ENCODE data around the gene CHRNA5. TPM values are rescaled to one million over a fixed set of nuclear protein-coding genes. Genes with fewer than 3 reads are reported as not detected.
A peak's percentile ranks its signal among the peaks of the same experiment; 100 is the strongest.

The CHRNA5 gene
- total and polyA plus RNA-seq, 7 experiments from 2014 or later: 0.10 to 3.4 (median 0.62) TPM; not detected in 2

GRCh38 chr15:78616506-78616905 lies 51.2 kb downstream of the CHRNA5 start:
- H3K4me3 ChIP-seq (ENCODE audit: low read length): no peak overlapping the region
- no peaks in the 10 kb centered on the region for H3K9me3 ChIP-seq (ENCODE audit: control insufficient read depth in 2 of 3, low read length in 3 of 3)
- H3K36me3 Mint-ChIP-seq: no peaks in the 10 kb centered on the region
- H3K4me1 Mint-ChIP-seq: peaks cover 4 to 14% (median 6%) of the 10 kb centered on the region in 7 donors
- H3K27me3 Mint-ChIP-seq: peaks cover 19 to 33% (median 25%) of the 10 kb centered on the region in 5 donors
- CTCF ChIA-PET: no interaction called here
- peaks cover 0 to 4% (median 0%) of the 10 kb centered on the region in 11 donors for H3K9me3 Mint-ChIP-seq
- intact Hi-C loops (cut with micrococcal nuclease): no loop called here
- H3K27ac ChIP-seq (ENCODE audit: low read depth, low read length): no peak overlapping the region
- POLR2A ChIA-PET: no interaction called here
- H3K27me3 ChIP-seq (ENCODE audit: control insufficient read depth in 2 of 2, insufficient read depth in 2 of 2, low read length in 2 of 2): peaks cover 0 to 8% of the 10 kb centered on the region in 2 donors
- no peak overlapping the region for H3K4me3 Mint-ChIP-seq
- no peak overlapping the region for H3K27ac Mint-ChIP-seq
- no peaks in the 10 kb centered on the region for H3K4me1 ChIP-seq (ENCODE audit: control insufficient read depth in 2 of 2, insufficient read depth in 2 of 2, low read length in 2 of 2)
- H3K36me3 ChIP-seq (ENCODE audit: control insufficient read depth in 2 of 3, insufficient read depth in 3 of 3, low read length in 3 of 3): no peaks in the 10 kb centered on the region
- no peak for ATAC-seq
- no peak for DNase-seq

- peaks cover 0 to 8% of the 10 kb centered on the region in 2 donors for H3K27me3 ChIP-seq (ENCODE audit: control insufficient read depth in 2 of 2, insufficient read depth in 2 of 2, low read length in 2 of 2)
- no peak overlapping the region for H3K4me3 ChIP-seq (ENCODE audit: low read length)
- H3K4me1 ChIP-seq (ENCODE audit: control insufficient read depth in 2 of 2, insufficient read depth in 2 of 2, low read length in 2 of 2): no peaks in the 10 kb centered on the region
- Mint-ChIP-seq H3K4me3 (no peak overlapping the region), H3K27me3 (peaks cover 25 to 39% (median 30%) of the 10 kb centered on the region in 5 donors), H3K27ac (peak overlapping the region in 1 of 9 donors; percentile 29), H3K9me3 (peaks cover 0 to 4% (median 0%) of the 10 kb centered on the region in 11 donors), H3K4me1 (peaks cover 5 to 19% (median 10%) of the 10 kb centered on the region in 7 donors), H3K36me3 (no peaks in the 10 kb centered on the region)
- no peaks in the 10 kb centered on the region for H3K36me3 ChIP-seq (ENCODE audit: control insufficient read depth in 2 of 3, insufficient read depth in 3 of 3, low read length in 3 of 3)
- ATAC-seq (no peak), DNase-seq (no peak)
- intact Hi-C loops (cut with micrococcal nuclease): no loop called here
- no peaks in the 10 kb centered on the region for H3K9me3 ChIP-seq (ENCODE audit: control insufficient read depth in 2 of 3, low read length in 3 of 3)
- CTCF ChIA-PET: no interaction called here
- POLR2A ChIA-PET: no interaction called here
- H3K27ac ChIP-seq (ENCODE audit: low read depth, low read length): no peak overlapping the region
Measured at GRCh38 chr15:78617076-78617475, 51.8 kb downstream of the CHRNA5 start.

- no peaks in the 10 kb centered on the region for H3K36me3 ChIP-seq (ENCODE audit: control insufficient read depth in 2 of 3, insufficient read depth in 3 of 3, low read length in 3 of 3)
- POLR2A ChIA-PET: no interaction called here
- H3K4me3 Mint-ChIP-seq: no peak overlapping the region
- H3K9me3 Mint-ChIP-seq: peaks cover 0 to 4% (median 0%) of the 10 kb centered on the region in 11 donors
- no peak overlapping the region for H3K4me3 ChIP-seq (ENCODE audit: low read length)
- H3K27me3 Mint-ChIP-seq: peaks cover 29 to 43% (median 35%) of the 10 kb centered on the region in 5 donors
- ATAC-seq (no peak), DNase-seq (no peak)
- H3K4me1 Mint-ChIP-seq: peaks cover 5 to 21% (median 10%) of the 10 kb centered on the region in 7 donors
- H3K36me3 Mint-ChIP-seq: no peaks in the 10 kb centered on the region
- no peaks in the 10 kb centered on the region for H3K9me3 ChIP-seq (ENCODE audit: control insufficient read depth in 2 of 3, low read length in 3 of 3)
- peaks cover 0 to 8% of the 10 kb centered on the region in 2 donors for H3K27me3 ChIP-seq (ENCODE audit: control insufficient read depth in 2 of 2, insufficient read depth in 2 of 2, low read length in 2 of 2)
- H3K4me1 ChIP-seq (ENCODE audit: control insufficient read depth in 2 of 2, insufficient read depth in 2 of 2, low read length in 2 of 2): no peaks in the 10 kb centered on the region
- CTCF ChIA-PET: no interaction called here
- intact Hi-C loops (cut with micrococcal nuclease): no loop called here
- no peak overlapping the region for H3K27ac Mint-ChIP-seq
- H3K27ac ChIP-seq (ENCODE audit: low read depth, low read length): no peak overlapping the region
Measured at GRCh38 chr15:78617516-78617915, 52.2 kb downstream of the CHRNA5 start.

- CTCF ChIA-PET: no interaction called here
Measured at GRCh38 chr15:78618064-78618463, 52.7 kb downstream of the CHRNA5 start.

GRCh38 chr15:78618490-78618934 lies 53.2 kb downstream of the CHRNA5 start:
- H3K9me3 Mint-ChIP-seq: peaks cover 0 to 4% (median 0%) of the 10 kb centered on the region in 11 donors
- H3K27ac Mint-ChIP-seq: no peak overlapping the region
- no peaks in the 10 kb centered on the region for H3K36me3 Mint-ChIP-seq
- no peak overlapping the region for H3K4me3 ChIP-seq (ENCODE audit: low read length)
- H3K4me1 ChIP-seq (ENCODE audit: control insufficient read depth in 2 of 2, insufficient read depth in 2 of 2, low read length in 2 of 2): no peaks in the 10 kb centered on the region
- ChIA-PET CTCF (interaction anchor here (1.0 to 1.1 kb wide), 2 partner anchors 11 to 96 kb away, joined by 3 read pairs; no protein-coding TSS in a partner anchor), POLR2A (no interaction called here)
- H3K27me3 ChIP-seq (ENCODE audit: control insufficient read depth in 2 of 2, insufficient read depth in 2 of 2, low read length in 2 of 2): peaks cover 0 to 8% of the 10 kb centered on the region in 2 donors
- no peaks in the 10 kb centered on the region for H3K36me3 ChIP-seq (ENCODE audit: control insufficient read depth in 2 of 3, insufficient read depth in 3 of 3, low read length in 3 of 3)
- peaks cover 5 to 21% (median 10%) of the 10 kb centered on the region in 7 donors for H3K4me1 Mint-ChIP-seq
- H3K4me3 Mint-ChIP-seq: peak overlapping the region in 9 of 10 donors; percentile 20 to 66 (median 56)
- DNase-seq: peak; percentile 46 to 78 (median 66)
- no peaks in the 10 kb centered on the region for H3K9me3 ChIP-seq (ENCODE audit: control insufficient read depth in 2 of 3, low read length in 3 of 3)
- intact Hi-C loops (cut with micrococcal nuclease): loop anchor here (1.0 kb wide), 2 partner anchors 91 to 133 kb away; no protein-coding TSS in a partner anchor
- peaks cover 33 to 53% (median 40%) of the 10 kb centered on the region in 5 donors for H3K27me3 Mint-ChIP-seq
- no peak overlapping the region for H3K27ac ChIP-seq (ENCODE audit: low read depth, low read length)
- ATAC-seq: peak; percentile 62

More at GRCh38 chr15:78618064-78618463, 52.7 kb downstream of the CHRNA5 start:
- Mint-ChIP-seq H3K27me3 (peaks cover 29 to 49% (median 38%) of the 10 kb centered on the region in 5 donors), H3K36me3 (no peaks in the 10 kb centered on the region), H3K9me3 (peaks cover 0 to 4% (median 0%) of the 10 kb centered on the region in 11 donors), H3K4me3 (peak overlapping the region in 2 of 10 donors; percentile 56 to 59), H3K27ac (no peak overlapping the region), H3K4me1 (peaks cover 5 to 21% (median 10%) of the 10 kb centered on the region in 7 donors)
- Histone ChIP-seq H3K4me1 (ENCODE audit: control insufficient read depth in 2 of 2, insufficient read depth in 2 of 2, low read length in 2 of 2) (no peaks in the 10 kb centered on the region), H3K4me3 (ENCODE audit: low read length) (no peak overlapping the region), H3K9me3 (ENCODE audit: control insufficient read depth in 2 of 3, low read length in 3 of 3) (no peaks in the 10 kb centered on the region), H3K27me3 (ENCODE audit: control insufficient read depth in 2 of 2, insufficient read depth in 2 of 2, low read length in 2 of 2) (peaks cover 0 to 8% of the 10 kb centered on the region in 2 donors), H3K27ac (ENCODE audit: low read depth, low read length) (no peak overlapping the region), H3K36me3 (ENCODE audit: control insufficient read depth in 2 of 3, insufficient read depth in 3 of 3, low read length in 3 of 3) (no peaks in the 10 kb centered on the region)
- no peak for DNase-seq
- POLR2A ChIA-PET: no interaction called here
- ATAC-seq: peak; percentile 6
- intact Hi-C loops (cut with micrococcal nuclease): loop anchor here (1.0 kb wide), 2 partner anchors 91 to 133 kb away; no protein-coding TSS in a partner anchor

- Mint-ChIP-seq H3K36me3 (no peaks in the 10 kb centered on the region), H3K4me1 (peaks cover 5 to 21% (median 10%) of the 10 kb centered on the region in 7 donors), H3K9me3 (peaks cover 0 to 4% (median 0%) of the 10 kb centered on the region in 11 donors), H3K27ac (no peak overlapping the region), H3K27me3 (peaks cover 41 to 61% (median 45%) of the 10 kb centered on the region in 5 donors), H3K4me3 (peak overlapping the region in 6 of 10 donors; percentile 28 to 63 (median 36))
- DNase-seq (no peak), ATAC-seq (no peak)
- H3K36me3 ChIP-seq (ENCODE audit: control insufficient read depth in 2 of 3, insufficient read depth in 3 of 3, low read length in 3 of 3): no peaks in the 10 kb centered on the region
- H3K27ac ChIP-seq (ENCODE audit: low read depth, low read length): no peak overlapping the region
- POLR2A ChIA-PET: no interaction called here
- H3K4me1 ChIP-seq (ENCODE audit: control insufficient read depth in 2 of 2, insufficient read depth in 2 of 2, low read length in 2 of 2): no peaks in the 10 kb centered on the region
- intact Hi-C loops (cut with micrococcal nuclease): no loop called here
- no peak overlapping the region for H3K4me3 ChIP-seq (ENCODE audit: low read length)
- H3K27me3 ChIP-seq (ENCODE audit: control insufficient read depth in 2 of 2, insufficient read depth in 2 of 2, low read length in 2 of 2): peaks cover 0 to 8% of the 10 kb centered on the region in 2 donors
- H3K9me3 ChIP-seq (ENCODE audit: control insufficient read depth in 2 of 3, low read length in 3 of 3): no peaks in the 10 kb centered on the region
- CTCF ChIA-PET: interaction anchor here (1.0 to 1.1 kb wide), 3 partner anchors 11 to 188 kb away, joined by 3 read pairs; no protein-coding TSS in a partner anchor
Measured at GRCh38 chr15:78619022-78619950, 54.0 kb downstream of the CHRNA5 start.

All from naive thymus-derived CD4-positive, alpha-beta T cell (primary cell).